MM.1S (cell line): ENCODE data around the gene SYK.
A peak's percentile ranks its signal among the peaks of the same experiment; 100 is the strongest.

Experiments
- DNase-seq: peaks from one replicate; pipeline ENCODE4 v3.0.0-alpha.2; 2015
- H2AFZ ChIP-seq: fragments of 300-600 bp; sonication (generic); 2 replicates; pipeline ENCODE4 v1.6.0; 2016; ENCODE audit warnings: antibody characterized with exemption, low read length
- H3F3A ChIP-seq: fragments of 300-600 bp; sonication (generic); 2 replicates; pipeline ENCODE4 v1.6.1; 2016; ENCODE audit warnings: mild to moderate bottlenecking, antibody characterized with exemption, low read length, moderate library complexity, mixed read lengths; ENCODE audit not compliant: insufficient read depth
- H3K27ac ChIP-seq: fragments of 300-600 bp; sonication (generic); 2 replicates; pipeline ENCODE4 v1.5.1; 2016; ENCODE audit warnings: mild to moderate bottlenecking, low read length
- H3K27me3 ChIP-seq: fragments of 300-600 bp; sonication (generic); replicated peaks from 2 replicates; pipeline ENCODE4 v1.6.0; 2016; ENCODE audit warnings: low read length; ENCODE audit not compliant: insufficient read depth
- H3K36me3 ChIP-seq: fragments of 300-600 bp; sonication (generic); replicated peaks from 2 replicates; pipeline ENCODE4 v1.6.1; 2016; ENCODE audit warnings: mild to moderate bottlenecking, low read length, mixed read lengths; ENCODE audit not compliant: insufficient read depth
- H3K4me1 ChIP-seq: fragments of 300-600 bp; sonication (generic); 2 replicates; pipeline ENCODE4 v1.6.1; 2016; ENCODE audit warnings: low read length, mixed read lengths
- H3K4me2 ChIP-seq: fragments of 300-600 bp; sonication (generic); 2 replicates; pipeline ENCODE4 v1.6.0; 2016; ENCODE audit warnings: low read depth, low read length
- H3K4me3 ChIP-seq: fragments of 300-600 bp; sonication (generic); 2 replicates; pipeline ENCODE4 v1.5.1; 2016; ENCODE audit warnings: low read length, mixed read lengths
- H3K79me2 ChIP-seq: fragments of 300-600 bp; sonication (generic); 2 replicates; pipeline ENCODE4 v1.6.1; 2016; ENCODE audit warnings: mixed run types, low read length, mixed read lengths
- H3K9ac ChIP-seq: fragments of 300-600 bp; sonication (generic); 2 replicates; pipeline ENCODE4 v1.6.1; 2016; ENCODE audit warnings: low read length, mixed read lengths
- H3K9me2 ChIP-seq: fragments of 300-600 bp; sonication (generic); replicated peaks from 2 replicates; pipeline ENCODE4 v1.6.1; 2016; ENCODE audit warnings: mild to moderate bottlenecking, low read length, mixed read lengths; ENCODE audit not compliant: insufficient read depth
- H3K9me3 ChIP-seq: fragments of 300-600 bp; sonication (generic); replicated peaks from 2 replicates; pipeline ENCODE4 v1.6.1; 2016; ENCODE audit warnings: mild to moderate bottlenecking, low read length, mixed read lengths; ENCODE audit not compliant: insufficient read depth
- H4K20me1 ChIP-seq: fragments of 300-600 bp; sonication (generic); 2 replicates; pipeline ENCODE4 v1.6.1; 2016; ENCODE audit warnings: mild to moderate bottlenecking, low read length, moderate library complexity, mixed read lengths; ENCODE audit not compliant: insufficient read depth
- EZH2 ChIP-seq: fragments of 300-600 bp; sonication (generic); optimal IDR thresholded peaks from 2 replicates; pipeline ENCODE3; 2017; ENCODE audit warnings: low read depth, mild to moderate bottlenecking, antibody characterized with exemption, low read length, mixed read lengths
- EZH2phosphoT487 ChIP-seq: fragments of 300-600 bp; sonication (generic); IDR thresholded peaks from 2 replicates; pipeline ENCODE4 v1.6.1; 2018; ENCODE audit warnings: antibody characterized with exemption, low read length
- TF ChIP-seq, protein P1 (sequence below): fragments of 300-600 bp; sonication (generic); IDR thresholded peaks from 2 replicates; pipeline ENCODE4 v1.5.1; 2016; ENCODE audit warnings: antibody characterized with exemption, low read length, mixed read lengths

SYK gene

DNA sequence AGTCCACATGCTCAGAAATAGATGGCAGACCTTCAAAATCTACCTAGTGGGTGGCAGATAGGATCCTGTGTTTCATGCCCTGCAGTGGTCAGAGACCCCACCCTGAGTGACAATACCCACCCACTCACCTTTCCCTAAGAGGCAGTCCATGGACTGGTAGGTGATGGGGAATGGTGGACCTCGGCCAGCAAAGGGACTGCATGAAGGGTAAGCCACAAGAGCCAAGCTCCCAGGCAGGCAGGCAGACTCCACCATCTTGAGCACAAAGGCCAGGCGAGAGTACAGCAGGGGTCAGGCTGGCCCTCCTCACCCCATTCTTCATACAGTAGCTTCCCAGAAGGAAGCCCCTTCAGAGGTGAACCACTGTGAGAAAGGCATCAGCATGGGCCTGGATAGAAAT, 78.4 kb downstream of the SYK start:
- no peak for DNase-seq
- Histone ChIP-seq H3K27me3 (no peaks in the 10 kb centered on the region), H3K4me3 (no peak overlapping the region), H3F3A (peaks cover 22% of the 10 kb centered on the region), H3K79me2 (no peaks in the 10 kb centered on the region), H3K36me3 (no peaks in the 10 kb centered on the region), H3K9me2 (no peaks in the 10 kb centered on the region), H4K20me1 (no peaks in the 10 kb centered on the region), H3K4me1 (peaks cover 25% of the 10 kb centered on the region), H2AFZ (no peak overlapping the region), H3K4me2 (peak overlapping the region; percentile 46; the same call in 1 of the 2 replicates), H3K27ac (peak overlapping the region; percentile 91), H3K9me3 (no peaks in the 10 kb centered on the region), H3K9ac (peak overlapping the region; percentile 51; the same call in 1 of the 2 replicates)
- no peak for TF ChIP-seq EZH2phosphoT487
- no peak for TF ChIP-seq EZH2
- TF ChIP-seq, protein P1, sequence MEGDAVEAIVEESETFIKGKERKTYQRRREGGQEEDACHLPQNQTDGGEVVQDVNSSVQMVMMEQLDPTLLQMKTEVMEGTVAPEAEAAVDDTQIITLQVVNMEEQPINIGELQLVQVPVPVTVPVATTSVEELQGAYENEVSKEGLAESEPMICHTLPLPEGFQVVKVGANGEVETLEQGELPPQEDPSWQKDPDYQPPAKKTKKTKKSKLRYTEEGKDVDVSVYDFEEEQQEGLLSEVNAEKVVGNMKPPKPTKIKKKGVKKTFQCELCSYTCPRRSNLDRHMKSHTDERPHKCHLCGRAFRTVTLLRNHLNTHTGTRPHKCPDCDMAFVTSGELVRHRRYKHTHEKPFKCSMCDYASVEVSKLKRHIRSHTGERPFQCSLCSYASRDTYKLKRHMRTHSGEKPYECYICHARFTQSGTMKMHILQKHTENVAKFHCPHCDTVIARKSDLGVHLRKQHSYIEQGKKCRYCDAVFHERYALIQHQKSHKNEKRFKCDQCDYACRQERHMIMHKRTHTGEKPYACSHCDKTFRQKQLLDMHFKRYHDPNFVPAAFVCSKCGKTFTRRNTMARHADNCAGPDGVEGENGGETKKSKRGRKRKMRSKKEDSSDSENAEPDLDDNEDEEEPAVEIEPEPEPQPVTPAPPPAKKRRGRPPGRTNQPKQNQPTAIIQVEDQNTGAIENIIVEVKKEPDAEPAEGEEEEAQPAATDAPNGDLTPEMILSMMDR, result no peak

DNA sequence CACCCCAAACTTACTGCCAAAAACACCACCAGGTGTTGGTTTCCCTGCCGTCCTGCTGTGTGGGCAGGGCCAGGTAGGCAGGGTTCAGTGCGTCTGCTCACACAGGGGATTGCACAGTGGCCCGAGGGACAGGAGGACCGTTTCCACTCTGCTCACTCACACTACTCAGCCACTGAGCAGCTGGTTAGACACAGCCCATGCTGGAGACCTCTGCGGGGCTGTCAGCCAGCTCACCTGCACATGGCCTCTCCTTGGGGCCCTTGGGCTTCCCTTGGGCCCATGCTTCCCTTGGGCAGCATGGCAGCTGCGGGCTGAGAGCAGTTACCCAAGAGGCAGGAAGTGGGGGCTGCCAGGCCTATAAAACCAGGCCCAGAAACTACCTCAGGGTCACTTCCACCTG, 79.0 kb downstream of the SYK start:
- no peaks in the 10 kb centered on the region for H3K9me3 ChIP-seq
- H3K36me3 ChIP-seq, result no peaks in the 10 kb centered on the region
- peak overlapping the region; percentile 91 for H3K27ac ChIP-seq
- TF ChIP-seq EZH2phosphoT487 (no peak), EZH2 (no peak)
- TF ChIP-seq, protein P1, result no peak
- no peaks in the 10 kb centered on the region for H3K27me3 ChIP-seq
- peak overlapping the region; percentile 51 for H3K9ac ChIP-seq
- no peaks in the 10 kb centered on the region for H4K20me1 ChIP-seq
- H3K4me1 ChIP-seq, result peaks cover 25% of the 10 kb centered on the region
- 0 out of 2 replicates have a peak overlapping the region, but pooled peaks have one; percentile 13 for H2AFZ ChIP-seq
- no peaks in the 10 kb centered on the region for H3K9me2 ChIP-seq
- H3K79me2 ChIP-seq, result no peaks in the 10 kb centered on the region
- peak; percentile 72 for DNase-seq
- H3K4me2 ChIP-seq, result peak overlapping the region; percentile 46
- H3K4me3 ChIP-seq, result 0 out of 2 replicates have a peak overlapping the region, but pooled peaks have one; percentile 2
- H3F3A ChIP-seq, result peaks cover 22% of the 10 kb centered on the region

DNA sequence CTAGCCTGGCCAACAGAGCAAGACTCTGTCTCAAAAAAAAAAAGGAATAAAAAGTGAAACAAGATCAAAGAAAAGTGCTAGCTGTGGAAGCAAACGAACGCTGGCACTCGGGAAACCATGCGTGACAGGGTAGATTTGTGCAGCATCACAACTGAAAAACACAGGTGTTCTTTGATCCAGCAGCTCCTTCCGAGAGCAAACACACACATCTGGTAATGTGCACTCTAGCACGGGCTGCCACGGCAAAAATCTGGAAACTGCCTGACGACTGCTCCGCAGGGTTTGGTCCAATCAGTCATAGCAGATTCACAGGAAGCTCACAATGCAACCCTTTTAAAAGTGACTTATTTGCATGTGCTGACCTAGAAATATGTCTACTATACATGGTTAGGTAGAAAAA, 80.0 kb downstream of the SYK start:
- peaks cover 22% of the 10 kb centered on the region for H3F3A ChIP-seq
- peak overlapping the region; percentile 18 for H3K4me2 ChIP-seq

More for the DNA sequence above, 80.0 kb downstream of the SYK start:
- Histone ChIP-seq H2AFZ (no peak overlapping the region), H3K79me2 (no peaks in the 10 kb centered on the region), H3K27me3 (no peaks in the 10 kb centered on the region), H3K4me3 (no peak overlapping the region), H3K9ac (peak overlapping the region; percentile 33; the same call in 1 of the 2 replicates), H3K4me1 (peaks cover 25% of the 10 kb centered on the region), H3K27ac (peak overlapping the region; percentile 91), H3K9me3 (no peaks in the 10 kb centered on the region), H3K36me3 (no peaks in the 10 kb centered on the region), H4K20me1 (no peaks in the 10 kb centered on the region), H3K9me2 (no peaks in the 10 kb centered on the region)
- TF ChIP-seq, protein P1, result no peak
- no peak for TF ChIP-seq EZH2phosphoT487
- TF ChIP-seq EZH2, result no peak
- peak; percentile 95 for DNase-seq
